GM12872 (cell line): ENCODE measurements around the gene UNC13B.

Experiments used
- CTCF ChIP-seq: IDR thresholded peaks from 3 replicates; pipeline ENCODE4 v1.5.1; 2011; ENCODE audit warnings: low read depth, mild to moderate bottlenecking, low read length, moderate library complexity; ENCODE audit not compliant: insufficient read depth

UNC13B gene

GRCh38 chr9:35348109-35348508, 186.3 kb downstream of the UNC13B start:
- no peak for TF ChIP-seq CTCF

GRCh38 chr9:35349287-35349990, 187.6 kb downstream of the UNC13B start:
- TF ChIP-seq CTCF = no peak

- TF ChIP-seq CTCF = no peak
Measured at GRCh38 chr9:35350212-35350611, 188.4 kb downstream of the UNC13B start.

GRCh38 chr9:35350827-35351549, 189.2 kb downstream of the UNC13B start:
- no peak for TF ChIP-seq CTCF

- no peak for TF ChIP-seq CTCF
Measured at GRCh38 chr9:35353731-35354365, 192.0 kb downstream of the UNC13B start.

- no peak for TF ChIP-seq CTCF
Measured at GRCh38 chr9:35355939-35356338, 194.1 kb downstream of the UNC13B start.

GRCh38 chr9:35357116-35357515, 195.3 kb downstream of the UNC13B start:
- no peak for TF ChIP-seq CTCF
